Measurements from ENCODE around the gene FOXP1.
"Not testable (repeated sequence)": the region's sequence is repeated elsewhere in the genome, so short reads cannot be mapped to it uniquely, and the experiment has no call there.

FOXP1 gene

DNA sequence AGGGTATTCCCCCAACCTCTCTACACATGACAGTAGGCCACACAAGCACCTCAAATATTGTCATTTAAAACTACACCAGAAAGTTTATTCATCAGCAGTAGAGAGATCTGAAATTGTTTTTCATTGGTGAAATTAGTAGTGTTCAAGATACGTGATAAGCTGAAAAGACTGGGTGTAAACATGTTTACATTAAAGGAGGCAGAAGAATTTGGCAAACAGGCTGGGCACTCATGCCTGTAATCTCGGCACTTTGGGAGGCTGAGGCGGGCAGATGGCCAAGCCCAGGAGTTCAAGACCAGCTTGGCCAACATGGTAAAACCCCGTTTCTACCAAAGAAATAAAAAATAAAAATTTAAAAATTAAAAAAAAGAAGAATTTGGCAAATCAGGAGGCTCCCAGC lies 255.6 kb downstream of the FOXP1 start:
- in situ Hi-C loops (cut with HindIII; ENCODE audit: low sequenced_read_pairs), result no loop called here
- no peak overlapping the region for H3K4me3 ChIP-seq (ENCODE audit: low read depth, low read length)
- DNase-seq (ENCODE audit: low read depth, low spot score), result no peak

DNA sequence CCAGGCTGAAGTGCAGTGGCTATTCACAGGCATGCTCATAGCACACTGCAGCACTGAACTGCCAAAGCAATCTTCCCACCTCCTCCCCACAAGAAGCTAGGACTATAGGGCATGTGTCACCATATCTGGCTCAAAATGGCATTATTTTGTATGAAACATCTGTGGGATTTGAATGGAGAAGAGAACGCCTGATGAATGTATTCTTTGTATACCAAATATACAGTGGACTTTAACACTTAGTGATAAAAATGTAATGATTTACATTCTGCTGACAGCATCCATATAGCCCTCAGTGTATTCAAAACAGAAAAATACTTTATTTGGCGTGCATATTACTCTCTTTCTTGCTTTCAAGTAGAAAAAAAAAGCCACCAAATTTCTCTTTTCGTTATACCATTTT lies 257.8 kb downstream of the FOXP1 start:
- TF ChIP-seq, protein P1, sequence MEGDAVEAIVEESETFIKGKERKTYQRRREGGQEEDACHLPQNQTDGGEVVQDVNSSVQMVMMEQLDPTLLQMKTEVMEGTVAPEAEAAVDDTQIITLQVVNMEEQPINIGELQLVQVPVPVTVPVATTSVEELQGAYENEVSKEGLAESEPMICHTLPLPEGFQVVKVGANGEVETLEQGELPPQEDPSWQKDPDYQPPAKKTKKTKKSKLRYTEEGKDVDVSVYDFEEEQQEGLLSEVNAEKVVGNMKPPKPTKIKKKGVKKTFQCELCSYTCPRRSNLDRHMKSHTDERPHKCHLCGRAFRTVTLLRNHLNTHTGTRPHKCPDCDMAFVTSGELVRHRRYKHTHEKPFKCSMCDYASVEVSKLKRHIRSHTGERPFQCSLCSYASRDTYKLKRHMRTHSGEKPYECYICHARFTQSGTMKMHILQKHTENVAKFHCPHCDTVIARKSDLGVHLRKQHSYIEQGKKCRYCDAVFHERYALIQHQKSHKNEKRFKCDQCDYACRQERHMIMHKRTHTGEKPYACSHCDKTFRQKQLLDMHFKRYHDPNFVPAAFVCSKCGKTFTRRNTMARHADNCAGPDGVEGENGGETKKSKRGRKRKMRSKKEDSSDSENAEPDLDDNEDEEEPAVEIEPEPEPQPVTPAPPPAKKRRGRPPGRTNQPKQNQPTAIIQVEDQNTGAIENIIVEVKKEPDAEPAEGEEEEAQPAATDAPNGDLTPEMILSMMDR (IDR thresholded peaks at IDR 0.05; ENCODE audit: low read depth, low read length), result no peak
- no peak overlapping the region for H3K4me3 ChIP-seq (ENCODE audit: low read depth, low read length)
- no peak for DNase-seq (ENCODE audit: low read depth, low spot score)
- in situ Hi-C loops (cut with HindIII; ENCODE audit: low sequenced_read_pairs), result no loop called here

More for the DNA sequence above, 255.6 kb downstream of the FOXP1 start:
- TF ChIP-seq, protein P1 (IDR thresholded peaks at IDR 0.05; ENCODE audit: low read depth, low read length), result no peak

DNA sequence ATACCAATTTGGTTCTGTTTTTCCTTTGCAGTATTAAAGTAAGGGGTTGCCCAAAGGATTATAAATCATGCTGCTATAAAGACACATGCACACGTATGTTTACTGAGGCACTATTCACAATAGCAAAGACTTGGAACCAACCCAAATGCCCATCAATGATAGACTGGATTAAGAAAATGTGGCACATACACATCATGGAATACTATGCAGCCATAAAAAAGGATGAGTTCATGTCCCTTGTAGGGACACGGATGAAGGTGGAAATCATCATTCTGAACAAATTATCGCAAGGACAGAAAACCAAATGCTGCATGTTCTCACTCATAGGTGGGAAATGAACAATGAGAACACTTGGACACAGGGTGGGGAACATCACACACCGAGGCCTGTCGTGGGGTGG lies 259.3 kb downstream of the FOXP1 start:
- in situ Hi-C loops (cut with HindIII; ENCODE audit: low sequenced_read_pairs); DNase-seq (ENCODE audit: low read depth, low spot score); H3K4me3 ChIP-seq (ENCODE audit: low read depth, low read length): not testable (repeated sequence)

DNA sequence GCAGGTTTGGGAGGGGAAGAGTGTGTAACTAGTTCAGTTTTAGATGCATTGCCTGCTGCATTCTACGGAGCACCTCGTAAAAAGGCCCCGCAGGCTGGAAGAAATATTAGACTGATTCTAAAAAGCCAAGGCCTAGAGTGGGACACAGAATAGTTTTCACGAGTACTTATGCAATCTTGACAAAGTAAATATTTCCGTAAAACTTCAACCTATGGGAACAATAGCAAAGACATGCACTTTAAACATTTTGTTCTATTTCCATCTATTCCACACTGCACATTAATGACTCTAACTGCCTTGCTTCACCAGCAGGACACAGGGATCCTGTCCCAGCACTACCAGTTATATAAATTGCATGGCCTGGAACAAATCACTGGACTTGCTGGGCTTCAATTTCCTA lies 260.0 kb downstream of the FOXP1 start:
- in situ Hi-C loops (cut with HindIII; ENCODE audit: low sequenced_read_pairs), result no loop called here
- no peak overlapping the region for H3K4me3 ChIP-seq (ENCODE audit: low read depth, low read length)
- DNase-seq (ENCODE audit: low read depth, low spot score), result no peak
- TF ChIP-seq, protein P1 (IDR thresholded peaks at IDR 0.05; ENCODE audit: low read depth, low read length), result no peak

DNA sequence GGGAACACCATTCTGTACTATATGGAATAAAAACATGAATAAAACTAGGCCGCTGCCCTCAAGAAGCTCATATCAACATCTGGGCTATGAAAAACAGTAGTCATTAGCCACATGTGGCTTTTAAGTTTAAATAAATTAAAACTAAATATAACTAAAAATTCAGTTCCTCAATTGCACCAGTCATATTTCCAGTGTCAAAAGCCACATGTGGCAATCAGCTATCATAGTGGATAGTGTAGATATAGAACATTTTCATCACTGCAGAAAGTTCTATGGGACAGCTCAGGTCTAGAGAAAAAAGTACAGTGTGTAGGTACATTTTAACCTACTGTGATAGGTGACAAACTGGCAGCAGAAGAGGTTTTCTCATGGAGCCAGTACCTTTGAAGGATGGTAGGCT lies 261.4 kb downstream of the FOXP1 start:
- H3K4me3 ChIP-seq (ENCODE audit: low read depth, low read length), result no peak overlapping the region
- in situ Hi-C loops (cut with HindIII; ENCODE audit: low sequenced_read_pairs), result no loop called here
- TF ChIP-seq, protein P1 (IDR thresholded peaks at IDR 0.05; ENCODE audit: low read depth, low read length), result no peak
- DNase-seq (ENCODE audit: low read depth, low spot score), result no peak

DNA sequence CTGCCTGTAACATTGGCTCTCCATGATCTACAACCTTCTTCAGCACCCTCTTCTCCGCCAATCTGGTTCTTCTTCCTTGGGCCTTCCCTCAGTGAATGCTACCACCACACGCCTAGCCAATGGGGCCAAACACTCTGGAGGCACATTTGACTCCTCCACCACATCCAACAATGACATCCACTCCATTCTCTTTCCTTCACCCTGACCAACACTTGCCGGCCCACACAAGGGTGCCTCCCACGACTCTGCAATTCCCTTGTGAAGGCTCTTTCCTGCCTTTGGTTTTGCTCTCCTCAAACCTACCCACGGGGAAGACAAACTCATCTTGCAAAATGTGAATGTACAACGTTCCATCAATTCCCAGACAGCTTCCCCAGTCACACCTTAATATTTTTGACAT lies 263.8 kb downstream of the FOXP1 start:
- H3K4me3 ChIP-seq (ENCODE audit: low read depth, low read length), result no peak overlapping the region
- in situ Hi-C loops (cut with HindIII; ENCODE audit: low sequenced_read_pairs), result no loop called here
- no peak for DNase-seq (ENCODE audit: low read depth, low spot score)
- TF ChIP-seq, protein P1 (IDR thresholded peaks at IDR 0.05; ENCODE audit: low read depth, low read length), result no peak

DNA sequence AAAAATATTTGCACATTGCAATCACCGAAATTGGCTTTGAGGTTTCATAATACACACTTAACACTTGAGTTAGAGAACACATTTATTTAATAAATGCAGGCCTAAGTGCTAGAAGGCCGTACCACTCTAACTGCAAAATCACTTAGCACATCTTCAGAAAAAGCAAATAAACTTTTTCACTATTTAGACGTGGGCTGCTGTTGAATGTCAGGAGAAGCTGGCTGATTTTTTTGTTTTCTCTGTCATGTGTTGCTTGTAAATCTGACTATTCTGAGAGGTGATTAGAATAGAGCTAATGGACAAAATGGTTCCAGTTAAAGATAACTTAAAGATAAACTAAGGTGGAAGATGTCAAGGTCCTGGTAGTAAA lies 265.1 kb downstream of the FOXP1 start:
- in situ Hi-C loops (cut with HindIII; ENCODE audit: low sequenced_read_pairs), result no loop called here
- TF ChIP-seq, protein P1 (IDR thresholded peaks at IDR 0.05; ENCODE audit: low read depth, low read length), result no peak
- no peak overlapping the region for H3K4me3 ChIP-seq (ENCODE audit: low read depth, low read length)
- no peak for DNase-seq (ENCODE audit: low read depth, low spot score)

All from astrocyte of the spinal cord (primary cell).